ENCODE measurements around the gene EEF1AKMT2.

The EEF1AKMT2 gene

DNA sequence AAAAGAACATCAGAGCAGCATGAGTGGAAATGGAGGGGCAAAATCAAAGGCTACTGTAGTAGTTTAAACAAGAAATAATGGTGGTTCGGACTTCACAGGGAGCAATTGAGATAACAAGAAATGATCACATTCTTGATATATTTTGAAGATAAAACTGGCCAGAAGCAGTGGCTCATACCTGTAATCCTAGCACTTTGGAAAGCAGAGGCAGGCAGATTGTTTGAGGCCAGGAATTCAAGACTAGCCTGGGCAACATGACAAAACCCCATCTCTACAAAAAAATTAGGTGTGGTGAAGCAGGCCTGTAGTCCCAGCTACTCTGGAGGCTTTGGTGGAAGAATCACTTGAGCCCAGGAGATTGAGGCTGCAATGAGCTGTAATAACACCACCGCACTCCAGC lies 22.9 kb downstream of the EEF1AKMT2 start:
- H3K27ac ChIP-seq: no peak overlapping the region
- intact Hi-C loops (cut with DNase I; ENCODE audit: low total_unique reads): no loop called here
- H3K4me3 ChIP-seq: no peak overlapping the region
- H3K27me3 ChIP-seq: no peaks in the 10 kb centered on the region
- H3K4me1 ChIP-seq: no peaks in the 10 kb centered on the region
- no peak for DNase-seq
- peaks cover 0 to 47% (median 27%) of the 10 kb centered on the region in 3 donors for H3K36me3 ChIP-seq
- H3K9me3 ChIP-seq: no peaks in the 10 kb centered on the region
- TF ChIP-seq, protein P1, sequence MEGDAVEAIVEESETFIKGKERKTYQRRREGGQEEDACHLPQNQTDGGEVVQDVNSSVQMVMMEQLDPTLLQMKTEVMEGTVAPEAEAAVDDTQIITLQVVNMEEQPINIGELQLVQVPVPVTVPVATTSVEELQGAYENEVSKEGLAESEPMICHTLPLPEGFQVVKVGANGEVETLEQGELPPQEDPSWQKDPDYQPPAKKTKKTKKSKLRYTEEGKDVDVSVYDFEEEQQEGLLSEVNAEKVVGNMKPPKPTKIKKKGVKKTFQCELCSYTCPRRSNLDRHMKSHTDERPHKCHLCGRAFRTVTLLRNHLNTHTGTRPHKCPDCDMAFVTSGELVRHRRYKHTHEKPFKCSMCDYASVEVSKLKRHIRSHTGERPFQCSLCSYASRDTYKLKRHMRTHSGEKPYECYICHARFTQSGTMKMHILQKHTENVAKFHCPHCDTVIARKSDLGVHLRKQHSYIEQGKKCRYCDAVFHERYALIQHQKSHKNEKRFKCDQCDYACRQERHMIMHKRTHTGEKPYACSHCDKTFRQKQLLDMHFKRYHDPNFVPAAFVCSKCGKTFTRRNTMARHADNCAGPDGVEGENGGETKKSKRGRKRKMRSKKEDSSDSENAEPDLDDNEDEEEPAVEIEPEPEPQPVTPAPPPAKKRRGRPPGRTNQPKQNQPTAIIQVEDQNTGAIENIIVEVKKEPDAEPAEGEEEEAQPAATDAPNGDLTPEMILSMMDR (IDR thresholded peaks at IDR 0.05): no peak

DNA sequence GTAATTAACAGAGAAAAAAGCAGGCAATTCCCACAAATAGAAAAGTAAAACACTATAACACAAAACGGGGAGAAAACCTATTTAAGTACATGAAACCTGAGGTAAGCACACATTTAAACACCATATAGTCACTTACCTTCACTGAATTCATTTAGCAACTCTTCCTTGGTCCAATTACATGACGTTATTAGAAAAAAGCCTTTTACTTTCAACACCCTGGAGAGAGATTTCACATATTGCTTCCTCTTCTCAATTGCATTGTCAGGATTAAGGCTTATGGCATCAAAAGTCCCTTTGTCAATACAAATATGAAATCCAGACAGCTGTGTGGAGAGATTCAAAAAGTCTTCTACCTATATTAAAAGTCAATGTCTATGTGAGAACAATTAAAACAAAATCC lies 26.4 kb downstream of the EEF1AKMT2 start:
- DNase-seq: no peak
- Histone ChIP-seq H3K9me3 (no peaks in the 10 kb centered on the region), H3K27me3 (no peaks in the 10 kb centered on the region), H3K27ac (no peak overlapping the region), H3K4me1 (no peaks in the 10 kb centered on the region), H3K4me3 (no peak overlapping the region), H3K36me3 (peaks cover 4 to 37% (median 22%) of the 10 kb centered on the region in 3 donors)
- TF ChIP-seq, protein P1 (IDR thresholded peaks at IDR 0.05): no peak
- intact Hi-C loops (cut with DNase I; ENCODE audit: low total_unique reads): no loop called here

DNA sequence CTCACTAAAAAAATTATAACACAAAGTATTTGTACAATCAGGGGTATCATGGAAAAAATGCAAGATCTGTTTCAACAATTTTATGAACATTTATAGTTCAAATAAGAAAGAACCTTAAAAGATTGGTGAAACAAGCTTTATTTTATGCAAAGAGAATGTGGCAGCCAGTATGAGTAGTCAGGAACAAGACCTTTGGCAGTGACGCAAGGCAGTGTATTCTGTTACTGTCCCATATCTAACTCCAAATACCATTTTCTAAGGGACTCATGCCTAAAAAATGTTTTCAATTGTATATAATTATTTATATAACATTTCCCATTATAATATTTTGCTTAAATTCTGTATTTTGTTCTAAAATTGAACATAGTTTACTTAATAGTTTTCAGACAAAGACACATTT lies 28.4 kb downstream of the EEF1AKMT2 start:
- H3K27me3 ChIP-seq: no peaks in the 10 kb centered on the region
- H3K4me1 ChIP-seq: no peaks in the 10 kb centered on the region
- no peak overlapping the region for H3K27ac ChIP-seq
- DNase-seq: no peak
- TF ChIP-seq, protein P1 (IDR thresholded peaks at IDR 0.05): no peak
- H3K9me3 ChIP-seq: no peaks in the 10 kb centered on the region
- intact Hi-C loops (cut with DNase I; ENCODE audit: low total_unique reads): no loop called here
- no peak overlapping the region for H3K4me3 ChIP-seq
- peaks cover 4 to 44% (median 36%) of the 10 kb centered on the region in 3 donors for H3K36me3 ChIP-seq

DNA sequence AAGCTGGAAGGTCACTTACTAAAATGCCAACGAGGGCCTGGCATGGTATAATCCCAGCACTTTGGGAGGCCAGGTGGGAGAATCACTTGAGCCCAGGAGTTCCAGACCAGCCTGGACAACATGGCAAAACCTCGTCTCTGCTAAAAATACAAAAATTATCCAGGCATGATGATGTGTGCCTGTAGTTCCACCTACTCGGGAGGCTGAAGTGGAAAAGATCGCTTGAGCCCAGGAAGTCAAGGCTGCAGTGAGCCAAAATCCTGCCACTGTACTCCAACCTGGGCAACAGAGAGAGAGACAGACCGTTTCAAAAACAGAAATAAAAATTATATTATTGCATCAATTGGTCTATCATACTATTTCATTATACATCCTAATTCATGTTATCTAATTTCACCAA lies 29.4 kb downstream of the EEF1AKMT2 start:
- Histone ChIP-seq H3K36me3 (peaks cover 4 to 44% (median 36%) of the 10 kb centered on the region in 3 donors), H3K4me1 (no peaks in the 10 kb centered on the region), H3K4me3 (no peak overlapping the region), H3K9me3 (no peaks in the 10 kb centered on the region), H3K27ac (no peak overlapping the region), H3K27me3 (no peaks in the 10 kb centered on the region)
- no peak for DNase-seq
- TF ChIP-seq, protein P1 (IDR thresholded peaks at IDR 0.05): no peak
- intact Hi-C loops (cut with DNase I; ENCODE audit: low total_unique reads): no loop called here

DNA sequence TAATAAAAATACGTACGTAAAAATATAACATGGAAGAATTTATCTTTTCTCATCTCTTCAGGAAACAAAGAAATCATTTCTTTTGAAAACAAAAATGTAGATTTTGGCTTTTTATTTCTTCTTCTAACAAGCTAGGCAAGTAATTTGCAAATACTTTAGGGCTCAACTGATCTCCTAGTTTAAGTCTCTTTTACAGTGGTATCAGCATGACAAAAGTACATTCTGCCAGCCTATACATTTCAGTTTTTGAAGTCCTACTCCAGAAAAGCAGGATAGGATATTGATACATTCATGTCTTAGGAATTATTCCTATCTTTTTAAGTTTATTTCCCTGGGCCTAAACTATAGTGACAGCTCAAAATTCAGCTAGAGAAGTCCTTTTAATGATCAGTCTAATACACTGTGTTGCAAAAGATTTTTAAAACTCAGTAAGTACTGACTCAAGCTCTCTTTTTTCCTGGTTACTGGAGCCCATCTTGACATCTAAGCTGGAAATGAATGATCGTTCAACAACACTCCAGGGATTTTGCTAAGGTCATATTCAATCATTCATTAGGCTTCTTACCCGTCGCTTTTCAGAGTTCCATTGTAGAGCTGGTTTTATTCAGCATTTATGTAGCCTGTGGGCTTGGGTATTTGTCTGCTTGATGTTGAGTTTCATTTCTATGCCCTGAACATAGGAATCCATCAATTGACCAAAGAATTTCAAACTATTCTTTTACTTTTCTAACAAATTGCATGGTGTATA lies 35.4 kb downstream of the EEF1AKMT2 start:
- peaks cover 0 to 54% (median 19%) of the 10 kb centered on the region in 3 donors for H3K36me3 ChIP-seq
- no peaks in the 10 kb centered on the region for H3K9me3 ChIP-seq
- no peak overlapping the region for H3K27ac ChIP-seq
- no peak for DNase-seq
- TF ChIP-seq, protein P1 (IDR thresholded peaks at IDR 0.05): no peak
- no peak overlapping the region for H3K4me3 ChIP-seq
- intact Hi-C loops (cut with DNase I; ENCODE audit: low total_unique reads): no loop called here
- no peaks in the 10 kb centered on the region for H3K27me3 ChIP-seq
- H3K4me1 ChIP-seq: no peaks in the 10 kb centered on the region

Data from tibial artery (tissue), 4 donors.